GM21423 (cell line): ENCODE measurements around the gene IBA57.
"Not testable (repeated sequence)": the region's sequence is repeated elsewhere in the genome, so short reads cannot be mapped to it uniquely, and the experiment has no call there.

Experiments used
- ATAC-seq: cut with Tn5 transposase; IDR thresholded peaks from one replicate; pipeline ENCODE4 v1.9.1; 2021; ENCODE audit warnings: mild to moderate bottlenecking, moderate library complexity; ENCODE audit not compliant: unreplicated experiment

IBA57 gene

DNA sequence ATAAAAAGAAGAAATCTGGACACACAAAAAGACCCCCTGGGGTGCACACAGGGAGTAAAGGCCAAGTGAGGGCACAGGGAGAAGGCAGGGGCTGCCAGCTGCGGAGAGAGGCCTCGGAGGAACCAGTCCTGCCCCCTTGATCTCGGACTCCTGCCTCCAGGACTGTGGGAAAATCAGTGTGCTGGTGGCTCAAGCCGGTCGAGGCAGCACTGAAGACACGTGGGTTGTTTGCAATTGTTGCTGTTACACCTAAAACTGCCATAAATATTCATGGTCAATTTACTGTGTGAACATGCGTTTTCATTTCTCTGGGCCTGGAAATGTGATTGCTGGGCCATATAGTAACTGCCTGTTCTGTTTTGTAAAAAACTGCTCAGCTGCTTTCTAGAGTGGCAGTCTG is 18.5 kb downstream of the IBA57 start:
- no peak for ATAC-seq

DNA sequence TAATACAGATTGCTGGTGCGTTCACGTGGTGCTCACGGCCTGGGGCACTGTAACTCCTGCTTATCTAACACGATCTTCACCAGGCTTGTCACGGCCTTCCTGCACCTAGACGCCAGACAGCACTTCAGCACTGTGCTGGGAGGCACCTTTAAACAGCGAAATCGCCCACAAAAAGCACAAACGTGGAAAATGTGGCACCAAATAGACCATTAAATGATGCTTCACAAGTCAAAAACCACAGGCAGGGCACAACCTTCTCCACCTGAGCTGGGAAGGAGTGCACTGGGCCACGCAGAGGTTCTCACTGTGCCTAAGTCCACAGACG is 20.0 kb downstream of the IBA57 start:
- no peak for ATAC-seq

DNA sequence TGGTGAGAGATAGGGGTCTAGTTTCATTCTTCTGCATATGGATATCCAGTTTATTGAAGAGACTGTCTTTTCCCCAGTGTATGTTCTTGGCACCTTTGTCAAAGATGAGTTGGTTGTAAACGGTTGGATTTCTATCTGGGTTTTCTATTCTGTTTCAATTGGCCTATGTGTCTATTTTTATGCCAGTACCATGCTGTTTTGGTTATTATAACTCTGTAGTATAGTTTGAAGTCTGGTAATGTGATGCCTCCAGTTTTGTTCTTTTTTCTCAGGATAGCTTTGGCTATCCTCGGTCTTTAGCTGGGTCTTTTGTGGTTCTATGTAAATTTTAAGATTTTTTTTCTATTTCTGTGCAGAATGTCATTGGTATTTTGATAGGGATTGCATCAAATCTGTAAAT is 22.6 kb downstream of the IBA57 start:
- not testable (repeated sequence) for ATAC-seq

GRCh38 chr1:228190182-228190581 is 24.6 kb downstream of the IBA57 start:
- no peak for ATAC-seq

GRCh38 chr1:228190778-228191177 is 25.2 kb downstream of the IBA57 start:
- no peak for ATAC-seq

GRCh38 chr1:228194436-228194835 is 28.8 kb downstream of the IBA57 start:
- ATAC-seq: no peak

- no peak for ATAC-seq
Measured at GRCh38 chr1:228194921-228195812, 29.6 kb downstream of the IBA57 start.

DNA sequence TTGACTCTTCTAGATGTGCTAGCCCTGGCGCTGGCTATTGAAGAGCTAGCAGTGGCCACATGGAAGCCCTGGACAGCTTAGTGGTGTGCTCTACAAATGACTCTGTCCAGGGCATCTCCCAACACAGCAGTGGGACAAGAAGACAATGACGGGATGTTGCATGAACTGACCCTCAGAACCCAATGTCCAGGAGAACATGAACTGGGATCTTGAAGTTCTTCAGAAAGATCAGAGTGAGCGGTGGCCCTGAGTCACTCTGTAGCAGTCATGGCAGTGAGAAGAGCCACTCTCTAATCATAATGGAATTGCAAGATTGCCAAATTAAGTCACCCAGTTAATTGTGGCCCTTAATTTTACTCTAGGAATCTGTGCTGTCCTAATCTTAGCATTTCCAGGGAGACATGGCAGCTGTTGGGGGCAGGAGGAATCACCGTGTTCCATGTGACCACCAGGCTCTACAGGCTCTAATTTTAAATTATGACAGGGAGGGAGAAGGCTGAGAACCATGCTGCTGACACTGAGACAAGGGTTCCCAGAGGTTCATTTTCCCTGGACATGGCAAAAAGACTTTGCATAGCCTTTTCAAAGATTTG is 32.0 kb downstream of the IBA57 start:
- no peak for ATAC-seq

DNA sequence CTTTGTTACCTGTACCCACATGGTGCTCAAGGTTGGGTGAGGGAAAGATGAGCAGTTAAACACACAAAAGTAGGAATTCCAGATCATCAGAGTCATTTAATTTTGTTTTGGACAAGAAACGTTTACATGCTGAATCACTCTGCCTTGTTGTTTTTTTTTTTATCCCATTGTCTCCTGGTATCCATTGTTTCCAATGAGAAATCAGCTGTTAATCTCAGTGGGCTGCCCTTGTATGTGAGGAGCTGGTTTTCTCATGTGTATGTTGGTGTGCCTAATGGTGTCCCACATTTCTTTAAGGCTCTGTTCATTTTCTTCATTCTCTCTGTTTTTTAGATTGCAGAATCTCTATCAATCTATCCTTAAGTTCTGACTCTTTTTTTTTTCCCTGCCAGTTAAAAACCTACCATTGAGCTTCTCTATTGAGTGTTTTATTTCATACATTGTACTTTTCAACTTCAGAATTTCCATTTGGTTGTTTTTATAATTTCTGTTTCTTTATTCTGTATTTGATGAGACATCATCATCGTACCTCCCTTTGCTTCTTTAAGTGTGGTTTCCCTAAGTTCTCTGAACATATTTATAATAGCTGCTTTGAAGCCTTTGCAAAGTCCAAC is 33.5 kb downstream of the IBA57 start:
- ATAC-seq: no peak

DNA sequence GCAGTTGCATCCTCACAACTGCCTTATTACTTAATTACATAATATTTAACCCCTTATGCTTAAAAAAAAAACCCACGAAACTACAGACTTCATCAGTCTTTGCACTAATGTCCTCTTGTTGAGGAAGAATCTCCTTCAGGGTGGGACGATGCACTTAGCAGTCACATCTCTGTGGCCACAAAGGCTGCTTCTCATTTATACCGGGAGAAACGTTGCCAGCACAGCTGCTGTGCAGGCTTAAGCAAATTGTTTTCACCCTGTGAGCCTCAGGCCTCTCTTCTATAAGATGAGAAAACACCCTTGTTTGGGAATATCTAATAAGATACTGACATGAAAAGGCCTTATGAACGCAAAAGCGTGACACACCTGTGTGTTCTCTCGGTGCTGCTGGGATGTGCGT is 39.4 kb downstream of the IBA57 start:
- no peak for ATAC-seq

- ATAC-seq: no peak
Measured at GRCh38 chr1:228205526-228206436, 40.2 kb downstream of the IBA57 start.

- ATAC-seq: no peak
Measured at GRCh38 chr1:228206582-228207351, 41.2 kb downstream of the IBA57 start.

- ATAC-seq: no peak
Measured at GRCh38 chr1:228207381-228207810, 41.8 kb downstream of the IBA57 start.

- no peak for ATAC-seq
Measured at GRCh38 chr1:228207851-228208821, 42.5 kb downstream of the IBA57 start, which contains the start of gene OBSCN. TSS of gene OBSCN (plus strand) at chr1:228208044. CDS start at chr1:228211784, 3,740 bp downstream.

- no peak for ATAC-seq
Measured at GRCh38 chr1:228208831-228209551, 43.4 kb downstream of the IBA57 start.

- ATAC-seq: no peak
Measured at GRCh38 chr1:228209657-228210056, 44.1 kb downstream of the IBA57 start.

GRCh38 chr1:228210076-228210651 is 44.6 kb downstream of the IBA57 start:
- ATAC-seq: no peak
